ENCODE results near the gene ROMO1. TPM values are rescaled to one million over a fixed set of nuclear protein-coding genes. Genes with fewer than 3 reads are reported as not detected.

Gene ROMO1
- total RNA-seq, 2 donors from 2014 or later = 249 to 320 TPM

- Histone ChIP-seq H3K27me3 (replicated peaks; ENCODE audit: insufficient read depth) (no peaks in the 10 kb centered on the region), H3K4me1 (replicated peaks) (peaks cover 8% of the 10 kb centered on the region), H3K9me3 (no peaks in the 10 kb centered on the region), H3K4me3 (no peak overlapping the region), H3K36me3 (peaks cover 0 to 2% of the 10 kb centered on the region in 2 donors), H3K27ac (no peak overlapping the region)
- no peak for DNase-seq (ENCODE audit: low spot score)
- intact Hi-C loops (cut with DNase I) = no loop called here
- WGBS = 36% methylated on average over 4 of the region's 4 CpGs
- TF ChIP-seq POLR2A (IDR thresholded peaks at IDR 0.05) (no peak), POLR2AphosphoS5 (IDR thresholded peaks at IDR 0.05) (no peak), CTCF (IDR thresholded peaks at IDR 0.05) (no peak)
These were observed 39.4 kb downstream of the ROMO1 start for GRCh38 chr20:35738410-35739179.

GRCh38 chr20:35739294-35740163 lies 40.3 kb downstream of the ROMO1 start:
- Histone ChIP-seq H3K9me3 (no peaks in the 10 kb centered on the region), H3K4me3 (peak overlapping the region in 1 of 2 donors; percentile 71), H3K27me3 (replicated peaks; ENCODE audit: insufficient read depth) (no peaks in the 10 kb centered on the region), H3K36me3 (no peaks in the 10 kb centered on the region), H3K27ac (peak overlapping the region in 1 of 2 donors; percentile 98), H3K4me1 (replicated peaks) (peaks cover 6% of the 10 kb centered on the region)
- intact Hi-C loops (cut with DNase I) = loop anchor here (2.0 to 5.0 kb wide), 2 partner anchors 37 to 143 kb away; no protein-coding TSS in a partner anchor
- TF ChIP-seq CTCF (IDR thresholded peaks at IDR 0.05) = peak in 2 of 4 experiments; percentile 17 to 23
- TF ChIP-seq POLR2A (IDR thresholded peaks at IDR 0.05) = no peak
- TF ChIP-seq POLR2AphosphoS5 (IDR thresholded peaks at IDR 0.05) = no peak
- WGBS = 39% methylated on average over 7 of the region's 7 CpGs
- DNase-seq (ENCODE audit: low spot score) = no peak

- Histone ChIP-seq H3K4me3 (peak within 1 kb of the TSS; percentile 71 to 79), H3K27me3 (replicated peaks; ENCODE audit: insufficient read depth) (no peaks in the 10 kb centered on the region), H3K9me3 (no peaks in the 10 kb centered on the region), H3K27ac (peak within 1 kb of the TSS; percentile 98 to 99), H3K4me1 (replicated peaks) (peaks cover 6% of the 10 kb centered on the region), H3K36me3 (no peaks in the 10 kb centered on the region)
- intact Hi-C loops (cut with DNase I) = loop anchor here (2.0 to 5.0 kb wide), 3 partner anchors 27 to 140 kb away; no protein-coding TSS in a partner anchor
- under 1% methylated on average over 66 of the region's 66 CpGs for WGBS
- DNase-seq (ENCODE audit: low spot score) = peak; percentile 100
- peak; percentile 96 for TF ChIP-seq POLR2AphosphoS5 (IDR thresholded peaks at IDR 0.05)
- TF ChIP-seq POLR2A (IDR thresholded peaks at IDR 0.05) = peak; percentile 88
- peak; percentile 41 to 84 (median 59) for TF ChIP-seq CTCF (IDR thresholded peaks at IDR 0.05)
These were observed 42.9 kb downstream of the ROMO1 start, which contains the start of gene RBM39 for GRCh38 chr20:35741892-35742740. Gene RBM39 (minus strand): TSS chr20:35742260. CDS start chr20:35740874, 1,386 bp downstream.

- peak overlapping the region; percentile 47 to 71 for H3K4me3 ChIP-seq
- peak overlapping the region; percentile 94 to 98 for H3K27ac ChIP-seq
- DNase-seq (ENCODE audit: low spot score) = no peak
- no peaks in the 10 kb centered on the region for H3K9me3 ChIP-seq
- no peaks in the 10 kb centered on the region for H3K27me3 ChIP-seq (replicated peaks; ENCODE audit: insufficient read depth)
- H3K4me1 ChIP-seq (replicated peaks) = peaks cover 6% of the 10 kb centered on the region
- intact Hi-C loops (cut with DNase I) = loop anchor here (2.0 to 5.0 kb wide), 2 partner anchors 26 to 139 kb away; no protein-coding TSS in a partner anchor
- WGBS = 3% methylated on average over 8 of the region's 8 CpGs
- TF ChIP-seq CTCF (IDR thresholded peaks at IDR 0.05) (no peak), POLR2AphosphoS5 (IDR thresholded peaks at IDR 0.05) (no peak), POLR2A (IDR thresholded peaks at IDR 0.05) (no peak)
- H3K36me3 ChIP-seq = no peaks in the 10 kb centered on the region
These were observed 43.7 kb downstream of the ROMO1 start for GRCh38 chr20:35742741-35743523.

All from prostate gland (tissue), 2 donors.